Measurements from ENCODE around the gene GRM4.
"Not testable (repeated sequence)": the region's sequence is repeated elsewhere in the genome, so short reads cannot be mapped to it uniquely, and the experiment has no call there.

Gene GRM4

GRCh38 chr6:34044945-34045595 lies 100.8 kb downstream of the GRM4 start:
- no peak for DNase-seq (ENCODE audit: low read depth)
- H3K4me3 ChIP-seq (ENCODE audit: low read depth, low read length) = no peak overlapping the region
- TF ChIP-seq, protein P1, sequence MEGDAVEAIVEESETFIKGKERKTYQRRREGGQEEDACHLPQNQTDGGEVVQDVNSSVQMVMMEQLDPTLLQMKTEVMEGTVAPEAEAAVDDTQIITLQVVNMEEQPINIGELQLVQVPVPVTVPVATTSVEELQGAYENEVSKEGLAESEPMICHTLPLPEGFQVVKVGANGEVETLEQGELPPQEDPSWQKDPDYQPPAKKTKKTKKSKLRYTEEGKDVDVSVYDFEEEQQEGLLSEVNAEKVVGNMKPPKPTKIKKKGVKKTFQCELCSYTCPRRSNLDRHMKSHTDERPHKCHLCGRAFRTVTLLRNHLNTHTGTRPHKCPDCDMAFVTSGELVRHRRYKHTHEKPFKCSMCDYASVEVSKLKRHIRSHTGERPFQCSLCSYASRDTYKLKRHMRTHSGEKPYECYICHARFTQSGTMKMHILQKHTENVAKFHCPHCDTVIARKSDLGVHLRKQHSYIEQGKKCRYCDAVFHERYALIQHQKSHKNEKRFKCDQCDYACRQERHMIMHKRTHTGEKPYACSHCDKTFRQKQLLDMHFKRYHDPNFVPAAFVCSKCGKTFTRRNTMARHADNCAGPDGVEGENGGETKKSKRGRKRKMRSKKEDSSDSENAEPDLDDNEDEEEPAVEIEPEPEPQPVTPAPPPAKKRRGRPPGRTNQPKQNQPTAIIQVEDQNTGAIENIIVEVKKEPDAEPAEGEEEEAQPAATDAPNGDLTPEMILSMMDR (IDR thresholded peaks at IDR 0.05; ENCODE audit: low read depth, low read length, missing control alignments) = no peak

- H3K4me3 ChIP-seq (ENCODE audit: low read depth, low read length) = no peak overlapping the region
- DNase-seq (ENCODE audit: low read depth) = no peak
- TF ChIP-seq, protein P1 (IDR thresholded peaks at IDR 0.05; ENCODE audit: low read depth, low read length, missing control alignments) = no peak
Measured at GRCh38 chr6:34043359-34043758, 102.5 kb downstream of the GRM4 start.

- DNase-seq (ENCODE audit: low read depth); H3K4me3 ChIP-seq (ENCODE audit: low read depth, low read length): not testable (repeated sequence)
Measured at GRCh38 chr6:34041998-34042397, 103.9 kb downstream of the GRM4 start.

- H3K4me3 ChIP-seq (ENCODE audit: low read depth, low read length) = no peak overlapping the region
- TF ChIP-seq, protein P1 (IDR thresholded peaks at IDR 0.05; ENCODE audit: low read depth, low read length, missing control alignments) = no peak
- no peak for DNase-seq (ENCODE audit: low read depth)
Measured at GRCh38 chr6:34041385-34041784, 104.5 kb downstream of the GRM4 start.

DNA sequence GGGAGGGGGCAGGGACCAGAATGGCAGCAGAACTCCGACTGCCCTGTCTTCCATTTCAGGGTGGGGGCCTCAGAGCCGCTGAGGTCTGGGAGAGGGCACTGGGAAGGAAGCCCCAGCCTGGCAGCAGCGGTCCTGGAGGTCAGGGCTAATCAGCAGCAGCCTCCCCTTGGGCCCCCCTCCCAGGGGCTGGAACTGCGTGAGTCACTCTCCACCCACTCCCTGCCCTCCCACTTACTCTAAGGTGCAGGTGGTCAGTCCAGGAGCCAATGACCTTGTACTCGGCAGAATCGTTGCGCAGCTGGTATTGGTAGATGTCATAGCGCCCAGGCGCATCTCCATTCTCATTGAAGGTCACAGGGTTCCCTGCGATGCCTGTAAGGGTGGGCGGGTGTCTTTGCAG lies 105.9 kb downstream of the GRM4 start:
- no peak for DNase-seq (ENCODE audit: low read depth)
- TF ChIP-seq, protein P1 (IDR thresholded peaks at IDR 0.05; ENCODE audit: low read depth, low read length, missing control alignments) = no peak
- no peak overlapping the region for H3K4me3 ChIP-seq (ENCODE audit: low read depth, low read length)

DNA sequence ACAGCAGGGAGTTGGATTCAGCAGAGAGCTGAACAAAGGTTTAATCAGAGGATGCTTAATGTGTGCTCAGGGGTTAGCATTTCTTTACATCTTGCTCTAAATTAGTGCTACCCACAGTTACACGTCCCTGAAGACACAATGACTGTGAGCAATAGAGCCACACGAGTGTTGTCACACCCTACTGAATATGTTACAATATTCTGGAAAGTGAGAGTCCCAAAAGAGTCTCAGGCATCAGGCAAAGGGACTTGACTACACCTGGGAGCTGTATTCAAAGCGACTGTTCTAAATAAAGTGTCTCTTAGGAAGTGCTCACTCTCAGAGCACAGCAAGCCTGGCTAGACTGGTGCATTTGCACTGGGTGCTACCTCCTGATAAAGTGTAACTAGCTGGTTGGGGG lies 108.7 kb downstream of the GRM4 start:
- TF ChIP-seq, protein P1 (IDR thresholded peaks at IDR 0.05; ENCODE audit: low read depth, low read length, missing control alignments) = no peak
- no peak for DNase-seq (ENCODE audit: low read depth)
- H3K4me3 ChIP-seq (ENCODE audit: low read depth, low read length) = no peak overlapping the region

DNA sequence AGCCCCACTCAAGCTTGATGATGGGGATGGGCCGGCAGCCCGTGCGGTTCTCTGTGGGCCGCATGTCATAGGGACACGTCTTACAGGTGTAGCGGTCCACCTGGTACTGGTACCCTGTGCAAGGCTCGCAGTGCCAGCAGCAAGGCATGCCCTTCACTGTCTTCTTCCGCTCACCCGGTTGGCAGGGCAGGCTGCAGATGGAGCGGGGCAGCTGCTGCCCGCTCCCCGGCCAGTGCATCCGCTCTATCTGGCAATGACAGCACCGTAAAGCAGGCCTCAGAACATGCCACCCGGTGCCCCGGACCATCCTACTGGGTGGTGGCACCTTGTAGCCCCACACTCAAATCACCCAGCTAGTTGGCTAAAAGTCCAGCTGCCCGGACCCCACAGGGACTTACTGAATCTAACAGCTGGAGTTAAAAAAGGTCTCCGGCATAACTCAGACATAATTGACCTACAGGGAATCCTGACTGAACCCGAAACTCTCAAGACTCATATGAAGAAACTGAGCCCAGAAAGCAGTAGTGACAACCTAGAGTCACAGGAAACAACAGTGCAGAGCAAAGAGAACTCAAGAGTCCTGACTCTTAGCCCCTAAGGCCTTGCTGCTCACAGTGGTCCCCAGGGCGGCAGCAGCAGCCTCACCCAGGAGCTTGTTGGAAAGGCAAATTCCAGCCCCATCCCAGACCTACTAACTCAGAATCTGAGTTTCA lies 109.4 kb downstream of the GRM4 start:
- DNase-seq (ENCODE audit: low read depth) = peak; percentile 45
- TF ChIP-seq, protein P1 (IDR thresholded peaks at IDR 0.05; ENCODE audit: low read depth, low read length, missing control alignments) = no peak
- H3K4me3 ChIP-seq (ENCODE audit: low read depth, low read length) = no peak overlapping the region
